CD4-positive, alpha-beta memory T cell (primary cell): ENCODE data around the gene MBD3L3. TPM values are rescaled to one million over a fixed set of nuclear protein-coding genes. Genes with fewer than 3 reads are reported as not detected.
"Not testable (repeated sequence)": the region's sequence is repeated elsewhere in the genome, so short reads cannot be mapped to it uniquely, and the experiment has no call there.

ENCODE experiments used
- CTCF ChIA-PET: fragments of 350-600 bp; sonication (Branson Sonifier 250); formaldehyde crosslinking; loops from one replicate; lab custom pipeline; 2021; ENCODE audit warnings: inconsistent platforms; ENCODE audit not compliant: partially characterized antibody; lab: Charles Lee
- POLR2A ChIA-PET: fragments of 350-600 bp; sonication (Branson Sonifier 250); formaldehyde crosslinking; loops from one replicate; lab custom pipeline; 2021; ENCODE audit not compliant: partially characterized antibody; lab: Charles Lee
- DNase-seq, 5 donors: peaks; one replicate each; pipeline versions ENCODE4 v3.0.0 to v3.0.0-alpha.2; 2020 to 2022; ENCODE audit warnings: mixed read lengths in 1 of 5
- H3K27ac ChIP-seq: one replicate; pipeline ENCODE4 v1.7.0; 2013; ENCODE audit warnings: low read depth, low read length
- H3K27me3 ChIP-seq: 2 replicates; pipeline ENCODE4 v1.7.0; 2013; ENCODE audit warnings: mild to moderate bottlenecking, low read length, moderate library complexity; ENCODE audit not compliant: insufficient read depth
- H3K36me3 ChIP-seq: 2 replicates; pipeline ENCODE4 v1.7.0; 2013; ENCODE audit warnings: mild to moderate bottlenecking, low read length, moderate library complexity; ENCODE audit not compliant: insufficient read depth
- H3K4me1 ChIP-seq: 2 replicates; pipeline ENCODE4 v1.7.0; 2013; ENCODE audit warnings: mild to moderate bottlenecking, low read length, moderate library complexity; ENCODE audit not compliant: insufficient read depth
- H3K4me3 ChIP-seq, 2 donors: one replicate each; pipeline ENCODE4 v1.7.0; 2013; ENCODE audit warnings: low read length in 2 of 2, mild to moderate bottlenecking in 1 of 2
- H3K9me3 ChIP-seq, 2 donors: one replicate each; pipeline ENCODE4 v1.7.0; 2013; ENCODE audit warnings: low read length in 2 of 2, control low read depth in 1 of 2; ENCODE audit not compliant: control insufficient read depth in 1 of 2
- H3K27ac Mint-ChIP-seq, 7 donors: one replicate each; pipeline ENCODE4 v1.8.0; 2020 to 2021; ENCODE audit warnings: mixed read lengths in 7 of 7, mild to moderate bottlenecking in 6 of 7, inconsistent platforms in 3 of 7, moderate library complexity in 3 of 7
- H3K27me3 Mint-ChIP-seq, 2 donors: one replicate each; pipeline ENCODE4 v1.8.0; 2020 to 2021; ENCODE audit warnings: mixed read lengths in 2 of 2
- H3K36me3 Mint-ChIP-seq, 2 donors: one replicate each; pipeline ENCODE4 v1.8.0; 2020 to 2021; ENCODE audit warnings: mixed read lengths in 2 of 2, inconsistent platforms in 1 of 2, mild to moderate bottlenecking in 1 of 2
- H3K4me1 Mint-ChIP-seq, 4 donors: one replicate each; pipeline ENCODE4 v1.8.0; 2020 to 2021; ENCODE audit warnings: mixed read lengths in 4 of 4, mild to moderate bottlenecking in 1 of 4
- H3K4me3 Mint-ChIP-seq, 8 donors: one replicate each; pipeline ENCODE4 v1.8.0; 2020 to 2021; ENCODE audit warnings: mixed read lengths in 8 of 8, mild to moderate bottlenecking in 7 of 8, moderate library complexity in 6 of 8, inconsistent platforms in 3 of 8
- H3K9me3 Mint-ChIP-seq, 8 donors: one replicate each; pipeline ENCODE4 v1.8.0; 2020 to 2021; ENCODE audit warnings: mixed read lengths in 8 of 8, mild to moderate bottlenecking in 5 of 8, inconsistent platforms in 3 of 8, moderate library complexity in 1 of 8
- intact Hi-C: fragments of 100-400 bp; cut with micrococcal nuclease; formaldehyde crosslinking; loops from one replicate; pipeline ENCODE4 v1.15.1; 2023
- polyA plus RNA-seq, 2 donors: library from polyadenylated mRNA; unstranded; fragments of 300-500 nt; fragmentation: Illumina TruSeq; gene quantifications; one replicate each; pipeline ENCODE4 v1.2.3, GENCODE V29; 2021
- total RNA-seq, 2 experiments: library from RNA; stranded (reverse); gene quantifications; one replicate each; pipeline ENCODE4 v1.2.3, GENCODE V29; 2021

The MBD3L3 gene
- total and polyA plus RNA-seq, 4 experiments from 2014 or later, result not detected

DNA sequence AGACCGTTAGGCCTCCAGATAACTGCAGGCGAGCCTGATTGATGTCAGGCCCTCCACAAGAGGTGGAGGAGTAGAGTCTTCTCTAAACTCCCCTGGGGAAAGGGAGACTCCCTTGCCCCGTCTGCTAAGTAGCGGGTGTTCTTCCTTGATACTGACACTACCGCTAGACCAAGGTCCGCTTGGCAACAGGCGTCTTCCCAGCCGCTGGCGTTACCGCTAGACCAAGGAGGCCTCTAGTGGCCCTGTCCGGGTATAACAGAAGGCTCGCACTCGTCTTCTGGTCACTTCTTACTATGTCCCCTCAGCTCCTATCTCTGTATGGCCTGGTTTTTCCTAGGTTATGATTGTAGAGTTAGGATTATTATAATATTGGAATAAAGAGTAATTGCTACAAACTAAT is 8.6 kb upstream of the MBD3L3 start:
- DNase-seq, H3K27ac ChIP-seq, H3K27me3 ChIP-seq, CTCF ChIA-PET, H3K9me3 Mint-ChIP-seq, H3K9me3 ChIP-seq, H3K4me3 Mint-ChIP-seq, intact Hi-C loops, POLR2A ChIA-PET, H3K4me3 ChIP-seq, H3K27me3 Mint-ChIP-seq, H3K36me3 ChIP-seq: not testable (repeated sequence)
- Mint-ChIP-seq H3K27ac (peak overlapping the region in 1 of 7 donors; percentile 60), H3K4me1 (peaks cover 5 to 29% (median 11%) of the 10 kb centered on the region in 4 donors), H3K36me3 (peaks cover 8 to 12% of the 10 kb centered on the region in 2 donors)
- H3K4me1 ChIP-seq, result peaks cover 21% of the 10 kb centered on the region

DNA sequence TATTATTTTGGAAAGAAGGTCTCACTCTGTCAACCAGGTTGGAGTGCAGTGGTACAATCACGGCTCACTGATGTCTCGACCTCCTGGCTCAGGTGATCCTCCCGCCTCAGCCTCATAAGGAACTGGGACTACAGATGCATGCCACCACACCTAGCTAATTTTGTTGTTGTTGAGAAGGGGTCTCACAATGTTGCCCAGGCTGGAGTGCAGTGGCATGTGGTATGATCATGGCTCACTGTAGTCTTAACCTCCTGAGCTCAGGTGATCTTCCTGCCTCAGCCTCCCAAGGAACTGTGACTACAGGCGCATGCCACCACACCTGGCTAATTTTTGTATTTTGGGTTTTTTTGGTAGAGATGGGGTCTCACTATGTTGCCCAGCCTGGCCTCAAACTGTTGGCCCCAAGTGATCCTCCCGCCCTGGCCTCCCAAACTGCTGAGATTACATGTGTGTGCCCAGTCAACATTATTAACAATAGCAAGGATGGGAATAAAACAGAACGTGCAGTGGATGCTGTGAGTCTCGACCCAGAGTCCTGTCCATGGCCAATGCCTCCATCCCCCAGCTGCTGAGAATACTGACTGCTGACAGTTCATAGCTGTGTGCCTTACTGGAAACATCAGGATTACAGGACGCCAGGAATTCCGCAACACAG is 5.4 kb upstream of the MBD3L3 start:
- H3K4me1 ChIP-seq, result peaks cover 4% of the 10 kb centered on the region
- CTCF ChIA-PET, result no interaction called here
- H3K36me3 ChIP-seq, result no peaks in the 10 kb centered on the region
- peaks cover 0 to under 1% (median 0%) of the 10 kb centered on the region in 8 donors for H3K9me3 Mint-ChIP-seq
- DNase-seq, result no peak
- H3K27ac Mint-ChIP-seq, result peak overlapping the region in 2 of 7 donors; percentile 8 to 59
- H3K4me1 Mint-ChIP-seq, result peaks cover 2 to 5% (median 3%) of the 10 kb centered on the region in 4 donors
- POLR2A ChIA-PET, result interaction anchor here (0.6 kb wide), 1 partner anchor 565 kb away, joined by 3 read pairs; the partner anchor contains the start of genes PET100 and XAB2
- no peaks in the 10 kb centered on the region for H3K27me3 Mint-ChIP-seq
- H3K4me3 ChIP-seq, result no peak overlapping the region
- H3K27me3 ChIP-seq, result no peaks in the 10 kb centered on the region
- H3K36me3 Mint-ChIP-seq, result no peaks in the 10 kb centered on the region
- H3K9me3 ChIP-seq, result no peaks in the 10 kb centered on the region
- no peak overlapping the region for H3K27ac ChIP-seq
- intact Hi-C loops, result no loop called here
- no peak overlapping the region for H3K4me3 Mint-ChIP-seq

DNA sequence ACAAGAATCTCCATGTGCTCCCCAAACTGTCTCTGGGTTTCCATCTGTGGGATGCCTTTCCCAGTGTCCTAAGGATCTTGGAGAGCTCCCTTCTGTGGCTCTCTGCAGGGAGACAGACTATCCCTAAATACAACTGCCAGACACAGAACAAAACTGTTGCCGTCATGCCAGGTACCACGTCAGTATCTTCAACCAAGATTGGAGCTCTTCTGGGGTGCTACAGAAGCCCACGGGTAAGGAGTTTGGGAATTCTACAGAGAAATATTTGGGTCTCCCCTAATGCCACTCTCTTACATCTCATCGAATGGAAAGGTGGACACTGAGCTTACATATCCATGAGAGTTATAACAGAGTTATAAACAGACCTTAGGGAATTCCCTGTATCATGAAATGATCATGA is 4.9 kb upstream of the MBD3L3 start:
- H3K9me3 ChIP-seq, result no peaks in the 10 kb centered on the region
- H3K27me3 ChIP-seq, result no peaks in the 10 kb centered on the region
- intact Hi-C loops, result no loop called here
- Mint-ChIP-seq H3K36me3 (no peaks in the 10 kb centered on the region), H3K4me1 (peaks cover 0 to 1% (median 0%) of the 10 kb centered on the region in 4 donors), H3K4me3 (no peak overlapping the region), H3K27me3 (no peaks in the 10 kb centered on the region), H3K9me3 (no peaks in the 10 kb centered on the region), H3K27ac (no peak overlapping the region)
- H3K36me3 ChIP-seq, result no peaks in the 10 kb centered on the region
- ChIA-PET POLR2A (interaction anchor here (0.6 kb wide), 1 partner anchor 566 kb away, joined by 3 read pairs; the partner anchor contains the start of genes PET100 and XAB2), CTCF (no interaction called here)
- no peak overlapping the region for H3K27ac ChIP-seq
- no peaks in the 10 kb centered on the region for H3K4me1 ChIP-seq
- no peak for DNase-seq
- no peak overlapping the region for H3K4me3 ChIP-seq

DNA sequence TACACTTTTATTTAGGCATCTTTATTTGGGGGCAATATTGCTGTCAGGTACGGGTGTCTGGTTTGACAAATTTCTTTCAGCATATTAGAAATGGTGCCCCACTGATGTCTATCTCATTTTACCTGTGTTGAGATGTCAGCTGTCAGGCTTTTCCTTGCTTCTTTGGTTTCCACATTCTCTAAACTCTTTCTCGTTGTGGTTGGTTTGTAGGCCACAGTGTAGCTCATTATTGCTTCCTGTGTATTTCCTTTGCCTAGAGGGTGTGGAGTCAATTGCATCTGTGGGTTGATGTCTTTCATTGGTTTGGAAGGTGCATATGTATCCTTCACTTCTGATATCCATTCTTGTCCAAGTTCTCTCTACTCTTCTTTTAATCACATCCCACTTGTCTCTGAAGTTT is 1.5 kb upstream of the MBD3L3 start:
- not testable (repeated sequence) for H3K36me3 ChIP-seq

DNA sequence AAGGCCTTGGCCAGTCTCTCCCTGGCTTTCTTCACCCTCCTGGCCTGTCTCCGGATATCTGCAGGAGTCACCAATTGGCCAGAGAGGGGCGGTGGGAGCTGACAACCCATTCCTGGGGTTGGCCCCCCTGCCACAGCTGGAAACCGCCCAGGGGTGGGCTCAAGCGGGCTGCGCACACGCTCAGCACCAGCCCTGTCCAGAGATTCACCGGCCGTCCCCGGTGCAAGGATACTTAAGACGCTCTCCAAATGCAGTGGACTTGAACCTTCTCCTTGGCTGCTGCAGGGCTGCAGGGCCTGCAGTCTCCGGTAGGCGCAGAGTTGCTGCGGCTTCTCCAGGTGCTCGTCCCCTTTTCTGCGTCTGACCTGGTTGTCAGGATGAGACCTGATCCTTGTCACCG is 2.1 kb downstream of the MBD3L3 start:
- H3K4me3 ChIP-seq, H3K27ac Mint-ChIP-seq, H3K36me3 ChIP-seq, POLR2A ChIA-PET, H3K27me3 Mint-ChIP-seq, DNase-seq, H3K9me3 ChIP-seq, H3K4me1 Mint-ChIP-seq, H3K4me1 ChIP-seq, H3K9me3 Mint-ChIP-seq, H3K36me3 Mint-ChIP-seq, H3K27ac ChIP-seq, H3K27me3 ChIP-seq, intact Hi-C loops, CTCF ChIA-PET, H3K4me3 Mint-ChIP-seq: not testable (repeated sequence)

More for the DNA sequence above, 1.5 kb upstream of the MBD3L3 start:
- H3K4me3 ChIP-seq, H3K4me1 Mint-ChIP-seq, intact Hi-C loops, H3K27me3 ChIP-seq, POLR2A ChIA-PET, H3K9me3 Mint-ChIP-seq, H3K4me3 Mint-ChIP-seq, H3K4me1 ChIP-seq, H3K27ac ChIP-seq, CTCF ChIA-PET, H3K36me3 Mint-ChIP-seq, H3K27ac Mint-ChIP-seq, H3K9me3 ChIP-seq, H3K27me3 Mint-ChIP-seq: not testable (repeated sequence)
- DNase-seq, result peak in 3 of 5 donors; percentile 28 to 47 (median 34)

DNA sequence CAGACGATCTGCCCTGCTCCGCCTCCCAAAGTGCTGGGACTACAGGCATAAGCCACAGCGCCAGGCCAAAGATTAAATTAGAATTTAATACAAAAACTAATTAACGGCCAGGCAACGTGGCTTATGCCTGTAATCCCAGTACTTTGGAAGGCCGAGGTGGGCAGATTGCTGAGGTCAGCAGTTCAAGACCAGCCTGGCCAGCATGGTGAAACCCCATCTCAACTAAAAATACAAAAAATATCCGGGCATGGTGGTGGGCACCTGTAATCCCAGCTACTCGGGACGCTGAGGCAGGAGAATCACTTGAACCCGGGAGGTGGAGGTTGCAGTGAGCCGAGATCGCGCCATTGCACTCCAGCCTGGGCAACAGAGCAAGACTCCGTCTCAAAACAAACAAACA is 2.8 kb downstream of the MBD3L3 start:
- H3K4me1 ChIP-seq, H3K9me3 ChIP-seq, DNase-seq, H3K27me3 Mint-ChIP-seq, H3K4me1 Mint-ChIP-seq, POLR2A ChIA-PET, H3K27ac Mint-ChIP-seq, intact Hi-C loops, H3K4me3 ChIP-seq, CTCF ChIA-PET, H3K27ac ChIP-seq, H3K27me3 ChIP-seq, H3K36me3 ChIP-seq, H3K9me3 Mint-ChIP-seq, H3K4me3 Mint-ChIP-seq, H3K36me3 Mint-ChIP-seq: not testable (repeated sequence)

DNA sequence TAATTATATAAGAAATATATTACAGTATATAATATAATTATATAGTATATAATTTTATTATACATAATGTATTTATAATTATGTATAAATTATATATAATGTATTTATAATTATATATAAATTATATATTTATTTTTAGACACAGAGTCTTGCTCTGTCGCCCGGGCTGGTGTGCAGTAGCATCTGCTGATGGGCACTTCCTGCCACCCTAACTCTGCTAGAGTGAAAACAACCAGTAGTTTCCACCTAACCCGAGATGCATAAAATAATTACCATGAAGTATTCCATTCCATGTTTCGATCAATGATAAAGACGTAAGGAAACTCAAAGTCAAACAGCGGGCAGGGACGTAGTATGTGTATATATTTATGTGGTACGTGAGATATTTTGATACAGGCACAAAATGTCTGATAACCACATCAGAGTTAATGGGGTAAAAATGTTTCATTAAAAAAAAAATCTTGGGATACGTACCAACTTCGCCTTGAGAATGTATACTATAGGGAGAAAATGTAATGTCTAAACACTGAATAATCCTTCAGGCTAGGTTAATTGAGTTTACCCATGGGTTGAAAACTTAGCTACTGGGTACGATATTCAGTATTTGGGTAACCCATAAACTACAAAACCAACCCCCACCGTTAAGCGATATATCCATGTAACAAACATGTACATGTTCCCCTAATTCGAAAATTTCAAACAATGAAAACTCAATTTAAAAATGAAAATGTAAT is 3.7 kb downstream of the MBD3L3 start:
- DNase-seq, POLR2A ChIA-PET: not testable (repeated sequence)

More for the DNA sequence above, 3.7 kb downstream of the MBD3L3 start:
- H3K27me3 Mint-ChIP-seq, CTCF ChIA-PET, H3K9me3 Mint-ChIP-seq, intact Hi-C loops, H3K36me3 Mint-ChIP-seq, H3K36me3 ChIP-seq, H3K9me3 ChIP-seq, H3K4me1 Mint-ChIP-seq, H3K4me1 ChIP-seq, H3K27me3 ChIP-seq, H3K27ac ChIP-seq, H3K27ac Mint-ChIP-seq, H3K4me3 ChIP-seq, H3K4me3 Mint-ChIP-seq: not testable (repeated sequence)
